Endothelial cell of umbilical vein (primary cell): ENCODE results near the gene SIX5. TPM values are rescaled to one million over a fixed set of nuclear protein-coding genes. Genes with fewer than 3 reads are reported as not detected.

Experiments
- BruUV-seq: library from RNA; stranded (reverse); fragments of 400-500 nt; replicated peaks from 2 replicates; lab custom pipeline; 2021; lab: Mats Ljungman, UMichigan
- CTCF ChIA-PET: fragments of 300-600, 350-600 bp; sonication (Branson Sonifier 250); formaldehyde crosslinking; loops from one replicate; lab custom pipeline; 2021; ENCODE audit warnings: antibody characterized with exemption, inconsistent platforms; lab: Charles Lee
- POLR2A ChIA-PET: fragments of 300-600, 350-600 bp; sonication (Branson Sonifier 250); formaldehyde crosslinking; loops from one replicate; lab custom pipeline; 2021; ENCODE audit warnings: antibody characterized with exemption, inconsistent platforms; lab: Charles Lee
- DNase-seq: peaks from one replicate; pipeline ENCODE4 v3.0.0-alpha.2; 2011; ENCODE audit warnings: low read depth, low spot score
- FAIRE-seq: peaks from 2 replicates; lab custom pipeline; 2011; peaks lifted over from hg19 to GRCh38; lab: Jason Lieb, UNC
- H2AFZ ChIP-seq: 2 replicates; pipeline ENCODE4 v1.6.0; 2012; ENCODE audit warnings: low read depth, low read length, control low read depth, inconsistent platforms
- H3K27ac ChIP-seq: 2 replicates; pipeline ENCODE4 v1.5.1; 2011; ENCODE audit warnings: low read depth, mild to moderate bottlenecking, control low read depth, low read length, moderate library complexity; ENCODE audit not compliant: insufficient read depth
- H3K27me3 ChIP-seq, 2 experiments: 2 replicates each; pipeline versions ENCODE4 v1.6.0 to v1.6.1; 2011; ENCODE audit warnings: low read length in 2 of 2, mixed read lengths in 1 of 2; ENCODE audit not compliant: control insufficient read depth in 2 of 2, insufficient read depth in 2 of 2
- H3K36me3 ChIP-seq, 2 experiments: 2 replicates in 1 of 2; 3 replicates in 1 of 2; pipeline ENCODE4 v1.5.1; 2011; ENCODE audit warnings: low read length in 2 of 2, mild to moderate bottlenecking in 1 of 2, moderate library complexity in 1 of 2; ENCODE audit not compliant: control insufficient read depth in 2 of 2, insufficient read depth in 2 of 2; ENCODE audit errors: extremely low read depth in 1 of 2
- H3K4me1 ChIP-seq: 3 replicates; pipeline ENCODE4 v1.5.1; 2011; ENCODE audit warnings: mild to moderate bottlenecking, low read length; ENCODE audit not compliant: control insufficient read depth, insufficient read depth; ENCODE audit errors: extremely low read depth
- H3K4me2 ChIP-seq: 2 replicates; pipeline ENCODE4 v1.6.1; 2011; ENCODE audit warnings: low read length, control low read depth, mixed read lengths; ENCODE audit not compliant: insufficient read depth
- H3K4me3 ChIP-seq, 3 experiments: fragments of 200-600 bp in 1 of 3; sonication (generic), shearing (Covaris generic) in 1 of 3; replicated peaks in 1 of 3; 2 replicates each; pipeline ENCODE4 v1.5.1; 2011 to 2016; ENCODE audit warnings: control low read depth in 3 of 3, low read length in 3 of 3, mild to moderate bottlenecking in 2 of 3, inconsistent platforms in 1 of 3, low read depth in 1 of 3, moderate library complexity in 1 of 3; ENCODE audit not compliant: insufficient read depth in 1 of 3
- H3K79me2 ChIP-seq: 2 replicates; pipeline ENCODE4 v1.6.0; 2012; ENCODE audit warnings: low read length, inconsistent platforms; ENCODE audit not compliant: control insufficient read depth, insufficient read depth
- H3K9ac ChIP-seq: replicated peaks from 2 replicates; pipeline ENCODE3; 2011; ENCODE audit warnings: low read length, control low read depth; ENCODE audit not compliant: insufficient read depth; ENCODE audit errors: extremely low read depth
- H3K9me1 ChIP-seq: replicated peaks from 3 replicates; pipeline ENCODE4 v1.6.0; 2011; ENCODE audit warnings: mild to moderate bottlenecking, low read length; ENCODE audit not compliant: control insufficient read depth, insufficient read depth; ENCODE audit errors: extremely low read depth
- H3K9me3 ChIP-seq: replicated peaks from 2 replicates; pipeline ENCODE4 v1.5.1; 2012; ENCODE audit warnings: low read length, inconsistent platforms; ENCODE audit not compliant: control insufficient read depth, insufficient read depth
- H4K20me1 ChIP-seq: replicated peaks from 2 replicates; pipeline ENCODE3; 2011; ENCODE audit warnings: mild to moderate bottlenecking, low read length; ENCODE audit not compliant: control insufficient read depth, insufficient read depth; ENCODE audit errors: extremely low read depth
- FOS ChIP-seq: IDR thresholded peaks from 2 replicates; pipeline ENCODE4 v1.6.1; 2011; ENCODE audit warnings: mild to moderate bottlenecking, low read length, moderate library complexity, borderline replicate concordance; ENCODE audit not compliant: insufficient read depth
- GATA2 ChIP-seq: IDR thresholded peaks from 2 replicates; pipeline ENCODE4 v1.7.0; 2011; ENCODE audit warnings: low read depth, mild to moderate bottlenecking, moderate library complexity, mixed read lengths, low read length; ENCODE audit not compliant: insufficient read length, insufficient read depth
- MAX ChIP-seq: IDR thresholded peaks from 2 replicates; pipeline ENCODE4 v1.6.1; 2011; ENCODE audit not compliant: insufficient read depth, insufficient read length
- MYC ChIP-seq: IDR thresholded peaks from one replicate; pipeline ENCODE4 v1.6.1; 2011; ENCODE audit warnings: mild to moderate bottlenecking, low read depth, low read length
- POLR2A ChIP-seq: IDR thresholded peaks from 2 replicates; pipeline ENCODE4 v1.6.1; 2012; ENCODE audit warnings: low read depth, mild to moderate bottlenecking, control low read depth, low read length
- dilution Hi-C: fragments of 300-500 bp; cut with MboI; formaldehyde crosslinking; loops from one replicate; pipeline ENCODE4 v1.15.0; 2019; ENCODE audit warnings: low sequenced_read_pairs; ENCODE audit not compliant: extremely low pct_ligation_motif_present
- intact Hi-C: fragments of 100-400 bp; cut with micrococcal nuclease; formaldehyde crosslinking; loops from one replicate; pipeline ENCODE4 v1.10.0; 2022
- polyA plus RNA-seq, 4 experiments: library from polyadenylated mRNA; depleted of rRNA in 3 of 4; stranded (reverse) in 3 of 4; unstranded in 1 of 4; fragments of >200 nt; gene quantifications; 2 replicates each; pipeline versions ENCODE4 v1.2.1 to v1.2.3, GENCODE V29; 2011 to 2012; ENCODE audit warnings: missing spikeins in 1 of 4
- total RNA-seq: library from RNA; stranded (reverse); gene quantifications from 2 replicates; pipeline ENCODE4 v1.2.3, GENCODE V29; 2021

The SIX5 gene
- total and polyA plus RNA-seq, 2 donors (not counting 3 experiments of a cell fraction or from before 2014, with no cell fraction given), result 13.1 to 16.7 TPM

DNA sequence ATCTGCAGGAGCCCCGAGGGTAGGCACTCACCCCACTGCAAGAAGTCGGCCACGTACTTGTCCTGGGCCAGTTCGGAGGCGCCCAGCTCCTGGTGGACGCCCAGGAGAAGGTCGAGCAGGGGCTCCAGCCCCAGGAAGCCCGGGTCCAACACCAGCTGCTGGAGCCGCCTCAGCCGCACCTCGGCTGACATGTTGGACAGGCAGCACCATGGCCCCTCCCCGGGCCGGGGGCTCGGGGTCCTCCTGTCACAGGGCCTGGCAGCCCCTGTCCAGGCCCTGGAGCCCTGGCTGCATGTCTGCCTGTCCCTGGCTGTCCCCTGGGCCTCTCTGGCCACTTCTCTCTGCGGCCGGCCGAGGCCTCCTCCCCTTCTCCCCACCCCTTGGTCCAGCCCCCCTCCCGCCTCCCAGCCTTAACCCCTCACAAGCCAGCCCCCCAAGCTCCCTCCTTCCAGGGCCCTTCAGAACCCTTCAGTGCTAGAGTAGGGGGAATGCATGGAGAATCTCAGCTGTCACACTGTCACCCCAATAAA is 13.2 kb upstream of the SIX5 start, which contains the start of gene DMPK:
TSS of gene DMPK (minus strand) at position 329 of the 530 bp plus-strand sequence. CDS start at position 191, 138 bp downstream.
- TF ChIP-seq FOS (no peak), MYC (no peak), GATA2 (no peak), POLR2A (no peak), MAX (no peak)
- intact Hi-C loops, result no loop called here
- Histone ChIP-seq H3K27ac (no peak within 1 kb of the TSS), H3K9me1 (no peaks in the 10 kb centered on the region), H3K9ac (no peak within 1 kb of the TSS), H3K79me2 (no peaks in the 10 kb centered on the region), H3K9me3 (no peaks in the 10 kb centered on the region), H3K27me3 (no peaks in the 10 kb centered on the region), H4K20me1 (no peaks in the 10 kb centered on the region), H2AFZ (no peak within 1 kb of the TSS), H3K4me3 (no peak within 1 kb of the TSS), H3K36me3 (peaks cover under 1 to 22% of the 10 kb centered on the region in 2 experiments), H3K4me1 (peaks cover 5% of the 10 kb centered on the region), H3K4me2 (no peak within 1 kb of the TSS)
- CTCF ChIA-PET, result interaction anchor here (0.6 to 5.0 kb wide), 9 partner anchors 10 to 151 kb away, joined by 3 to 66 read pairs (median 4); partner anchors contain the start of genes DMWD and SIX5
- DNase-seq, result no peak
- POLR2A ChIA-PET, result interaction anchor here (0.6 to 1.0 kb wide), 4 partner anchors 10 to 35 kb away, joined by 4 to 19 read pairs (median 6); partner anchors contain the start of gene DMWD
- BruUV-seq, result no TSS peak
- dilution Hi-C loops, result no loop called here
- FAIRE-seq, result no peak
